Measurements from ENCODE around the gene FUZ.

FUZ gene

DNA sequence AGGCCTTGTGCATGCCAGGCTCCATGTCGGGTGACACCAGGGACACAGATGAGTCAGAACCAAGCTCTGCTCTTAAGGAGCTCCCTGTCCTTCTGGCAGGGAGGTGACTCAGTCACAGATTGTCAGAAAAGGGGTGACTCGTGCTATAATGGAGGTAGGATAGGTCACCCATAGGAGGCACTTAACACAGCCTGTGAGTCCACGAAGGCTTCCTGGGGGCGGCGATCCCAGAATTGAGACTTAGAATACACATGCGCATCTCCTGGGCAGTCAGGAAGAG is 19.6 kb downstream of the FUZ start:
- TF ChIP-seq ZBTB7A (IDR thresholded peaks at IDR 0.05; ENCODE audit: low read depth) = no peak
- no peak for TF ChIP-seq TCF12 (IDR thresholded peaks at IDR 0.05; ENCODE audit: low read depth)
- no peak for TF ChIP-seq NFIC (IDR thresholded peaks at IDR 0.05)
- TF ChIP-seq, protein P1, sequence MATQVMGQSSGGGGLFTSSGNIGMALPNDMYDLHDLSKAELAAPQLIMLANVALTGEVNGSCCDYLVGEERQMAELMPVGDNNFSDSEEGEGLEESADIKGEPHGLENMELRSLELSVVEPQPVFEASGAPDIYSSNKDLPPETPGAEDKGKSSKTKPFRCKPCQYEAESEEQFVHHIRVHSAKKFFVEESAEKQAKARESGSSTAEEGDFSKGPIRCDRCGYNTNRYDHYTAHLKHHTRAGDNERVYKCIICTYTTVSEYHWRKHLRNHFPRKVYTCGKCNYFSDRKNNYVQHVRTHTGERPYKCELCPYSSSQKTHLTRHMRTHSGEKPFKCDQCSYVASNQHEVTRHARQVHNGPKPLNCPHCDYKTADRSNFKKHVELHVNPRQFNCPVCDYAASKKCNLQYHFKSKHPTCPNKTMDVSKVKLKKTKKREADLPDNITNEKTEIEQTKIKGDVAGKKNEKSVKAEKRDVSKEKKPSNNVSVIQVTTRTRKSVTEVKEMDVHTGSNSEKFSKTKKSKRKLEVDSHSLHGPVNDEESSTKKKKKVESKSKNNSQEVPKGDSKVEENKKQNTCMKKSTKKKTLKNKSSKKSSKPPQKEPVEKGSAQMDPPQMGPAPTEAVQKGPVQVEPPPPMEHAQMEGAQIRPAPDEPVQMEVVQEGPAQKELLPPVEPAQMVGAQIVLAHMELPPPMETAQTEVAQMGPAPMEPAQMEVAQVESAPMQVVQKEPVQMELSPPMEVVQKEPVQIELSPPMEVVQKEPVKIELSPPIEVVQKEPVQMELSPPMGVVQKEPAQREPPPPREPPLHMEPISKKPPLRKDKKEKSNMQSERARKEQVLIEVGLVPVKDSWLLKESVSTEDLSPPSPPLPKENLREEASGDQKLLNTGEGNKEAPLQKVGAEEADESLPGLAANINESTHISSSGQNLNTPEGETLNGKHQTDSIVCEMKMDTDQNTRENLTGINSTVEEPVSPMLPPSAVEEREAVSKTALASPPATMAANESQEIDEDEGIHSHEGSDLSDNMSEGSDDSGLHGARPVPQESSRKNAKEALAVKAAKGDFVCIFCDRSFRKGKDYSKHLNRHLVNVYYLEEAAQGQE (IDR thresholded peaks at IDR 0.05; ENCODE audit: low read depth) = no peak
- TF ChIP-seq, protein P2, sequence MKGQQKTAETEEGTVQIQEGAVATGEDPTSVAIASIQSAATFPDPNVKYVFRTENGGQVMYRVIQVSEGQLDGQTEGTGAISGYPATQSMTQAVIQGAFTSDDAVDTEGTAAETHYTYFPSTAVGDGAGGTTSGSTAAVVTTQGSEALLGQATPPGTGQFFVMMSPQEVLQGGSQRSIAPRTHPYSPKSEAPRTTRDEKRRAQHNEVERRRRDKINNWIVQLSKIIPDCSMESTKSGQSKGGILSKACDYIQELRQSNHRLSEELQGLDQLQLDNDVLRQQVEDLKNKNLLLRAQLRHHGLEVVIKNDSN (IDR thresholded peaks at IDR 0.05) = no peak
- no peak for TF ChIP-seq EP300 (IDR thresholded peaks at IDR 0.05; ENCODE audit: borderline replicate concordance)
- no peak for TF ChIP-seq EGR1 (IDR thresholded peaks at IDR 0.05)
- TF ChIP-seq MAX (IDR thresholded peaks at IDR 0.05) = no peak
- no peak for TF ChIP-seq CEBPB (IDR thresholded peaks at IDR 0.05)
- no peak for TF ChIP-seq TEAD4 (IDR thresholded peaks at IDR 0.05)
- TF ChIP-seq FOXM1 (IDR thresholded peaks at IDR 0.05; ENCODE audit: borderline replicate concordance, low read depth) = no peak
- no peak for TF ChIP-seq YY1 (IDR thresholded peaks at IDR 0.05; ENCODE audit: low read depth)
- TF ChIP-seq TAF1 (IDR thresholded peaks at IDR 0.05; ENCODE audit: low read depth) = no peak
- TF ChIP-seq CREB1 (IDR thresholded peaks at IDR 0.05; ENCODE audit: low read depth) = no peak
- TF ChIP-seq RAD21 (IDR thresholded peaks at IDR 0.05; ENCODE audit: low read depth) = no peak

DNA sequence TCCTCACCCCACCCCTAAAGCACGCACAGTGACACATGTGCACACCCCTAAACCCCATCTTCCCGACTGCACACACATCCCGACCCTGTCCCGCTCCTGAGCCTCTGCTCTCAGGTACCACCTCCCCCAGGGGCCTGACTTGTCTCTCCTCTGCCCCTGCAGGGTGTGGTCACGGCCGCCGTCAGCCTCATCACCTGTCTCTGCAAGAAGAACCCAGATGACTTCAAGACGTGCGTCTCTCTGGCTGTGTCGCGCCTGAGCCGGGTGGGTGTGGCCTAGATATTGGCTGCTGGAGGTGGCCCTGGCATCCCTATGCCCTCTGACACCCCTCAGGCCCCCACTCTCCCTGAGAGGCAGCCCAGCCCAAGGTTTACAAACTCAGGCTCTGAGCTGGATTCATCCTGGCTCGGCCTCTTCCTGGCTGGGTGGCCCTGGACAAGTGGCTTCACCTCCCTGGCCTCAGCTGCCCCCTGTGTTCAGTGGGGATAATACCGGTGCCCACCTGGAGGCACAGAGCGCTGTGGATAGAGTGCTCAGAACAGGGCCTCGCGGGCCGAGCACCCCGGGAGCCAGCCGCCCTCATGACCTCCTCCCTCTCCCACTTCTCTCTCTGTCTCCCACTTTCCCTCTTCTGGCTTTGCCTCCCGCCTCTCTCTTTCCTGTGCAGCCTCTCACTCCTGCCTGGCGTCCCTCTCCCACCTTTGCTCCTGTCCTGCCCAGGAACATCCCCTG is 20.1 kb downstream of the FUZ start:
- TF ChIP-seq FOXM1 (IDR thresholded peaks at IDR 0.05; ENCODE audit: borderline replicate concordance, low read depth) (no peak), CREB1 (IDR thresholded peaks at IDR 0.05; ENCODE audit: low read depth) (no peak), NFIC (IDR thresholded peaks at IDR 0.05) (no peak), CEBPB (IDR thresholded peaks at IDR 0.05) (no peak), MAX (IDR thresholded peaks at IDR 0.05) (no peak), RAD21 (IDR thresholded peaks at IDR 0.05; ENCODE audit: low read depth) (no peak), YY1 (IDR thresholded peaks at IDR 0.05; ENCODE audit: low read depth) (no peak), ZBTB7A (IDR thresholded peaks at IDR 0.05; ENCODE audit: low read depth) (no peak), EGR1 (IDR thresholded peaks at IDR 0.05) (no peak), TAF1 (IDR thresholded peaks at IDR 0.05; ENCODE audit: low read depth) (no peak), EP300 (IDR thresholded peaks at IDR 0.05; ENCODE audit: borderline replicate concordance) (no peak), TCF12 (IDR thresholded peaks at IDR 0.05; ENCODE audit: low read depth) (no peak), TEAD4 (IDR thresholded peaks at IDR 0.05) (no peak)
- TF ChIP-seq, protein P2 (IDR thresholded peaks at IDR 0.05) = no peak
- TF ChIP-seq, protein P1 (IDR thresholded peaks at IDR 0.05; ENCODE audit: low read depth) = no peak

- no peak for TF ChIP-seq CEBPB (IDR thresholded peaks at IDR 0.05)
- TF ChIP-seq TAF1 (IDR thresholded peaks at IDR 0.05; ENCODE audit: low read depth) = no peak
- TF ChIP-seq ZBTB7A (IDR thresholded peaks at IDR 0.05; ENCODE audit: low read depth) = no peak
- no peak for TF ChIP-seq NFIC (IDR thresholded peaks at IDR 0.05)
Measured at GRCh38 chr19:49791776-49792445, 21.2 kb downstream of the FUZ start.

- TF ChIP-seq EGR1 (IDR thresholded peaks at IDR 0.05) (no peak), ZBTB7A (IDR thresholded peaks at IDR 0.05; ENCODE audit: low read depth) (no peak), TAF1 (IDR thresholded peaks at IDR 0.05; ENCODE audit: low read depth) (no peak), CREB1 (IDR thresholded peaks at IDR 0.05; ENCODE audit: low read depth) (no peak), MAX (IDR thresholded peaks at IDR 0.05) (no peak), CEBPB (IDR thresholded peaks at IDR 0.05) (no peak), TEAD4 (IDR thresholded peaks at IDR 0.05) (no peak), EP300 (IDR thresholded peaks at IDR 0.05; ENCODE audit: borderline replicate concordance) (no peak), NFIC (IDR thresholded peaks at IDR 0.05) (no peak), YY1 (IDR thresholded peaks at IDR 0.05; ENCODE audit: low read depth) (no peak), FOXM1 (IDR thresholded peaks at IDR 0.05; ENCODE audit: borderline replicate concordance, low read depth) (no peak), TCF12 (IDR thresholded peaks at IDR 0.05; ENCODE audit: low read depth) (no peak), RAD21 (IDR thresholded peaks at IDR 0.05; ENCODE audit: low read depth) (no peak)
- TF ChIP-seq, protein P1 (IDR thresholded peaks at IDR 0.05; ENCODE audit: low read depth) = no peak
- TF ChIP-seq, protein P2 (IDR thresholded peaks at IDR 0.05) = no peak
Measured at GRCh38 chr19:49790866-49791265, 22.2 kb downstream of the FUZ start.
